Stimulated activated CD4-positive, alpha-beta T cell treated with anti-CD3 and anti-CD28 coated beads, Interleukin-12 subunit alpha, Interleukin-12 subunit beta, amount 100 ng/mL, for 48 hours (primary cell): Measurements from ENCODE around the gene PDE1A.
A peak's percentile ranks its signal among the peaks of the same experiment; 100 is the strongest.

Experiments
- DNase-seq, 3 donors: peaks; one replicate each; pipeline ENCODE4 v3.0.0-alpha.2; 2020; ENCODE audit warnings: low read depth in 2 of 3, low spot score in 1 of 3

The PDE1A gene

DNA sequence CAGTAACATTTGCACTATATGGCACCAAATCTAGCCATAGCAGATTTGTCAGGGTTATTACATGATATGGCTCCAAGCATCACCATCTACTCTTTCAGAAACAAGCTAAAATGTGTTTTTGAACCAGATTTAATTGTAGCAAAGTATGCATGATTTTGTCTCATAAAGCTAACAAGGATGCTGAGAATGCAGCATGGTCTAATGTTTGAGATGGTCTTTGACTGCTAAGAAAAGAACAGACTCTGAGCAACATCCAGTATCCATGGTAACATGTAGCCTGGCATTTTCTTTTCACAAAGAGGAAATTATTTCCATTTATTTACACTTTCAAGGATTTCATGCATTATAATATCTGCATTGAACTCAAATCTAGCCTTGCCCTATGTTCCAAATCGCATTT lies 206.5 kb downstream of the PDE1A start:
- no peak for DNase-seq

DNA sequence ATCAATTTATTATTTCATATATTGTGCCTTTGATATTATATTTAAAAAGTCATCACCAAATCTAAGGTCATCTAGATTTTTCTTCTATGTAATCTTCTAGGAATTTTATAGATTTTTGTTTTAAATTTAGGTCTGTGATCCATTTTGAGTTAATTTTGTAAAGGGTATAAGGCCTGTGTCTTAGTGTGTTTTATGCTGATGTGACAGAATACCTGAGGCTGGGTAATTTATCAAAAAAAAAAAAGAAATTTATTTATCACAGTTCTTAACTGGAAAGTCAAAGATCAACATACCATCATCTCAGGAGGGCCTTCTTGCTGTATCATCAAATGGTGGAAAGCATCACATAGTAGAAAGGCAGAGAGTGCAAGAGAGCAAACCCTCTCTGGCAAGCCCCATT lies 216.2 kb downstream of the PDE1A start:
- no peak for DNase-seq

DNA sequence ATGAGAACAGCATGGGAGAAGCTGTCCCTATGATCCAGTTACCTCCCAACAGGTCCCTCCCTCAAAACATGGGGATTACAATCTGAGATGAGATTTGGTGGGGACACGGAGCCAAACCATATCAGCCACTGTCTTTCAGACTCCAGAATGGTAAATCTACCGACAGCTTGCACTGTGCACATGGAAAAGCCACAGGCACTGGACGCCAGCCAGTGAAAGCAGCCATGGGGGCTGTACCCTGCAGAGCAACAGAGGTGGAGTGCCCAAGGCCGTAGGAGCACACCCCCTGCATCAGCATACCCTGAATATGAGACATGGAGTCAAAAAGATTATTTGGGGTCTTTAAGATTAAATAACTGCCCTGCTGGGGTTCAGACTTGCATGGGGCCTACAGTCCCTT lies 218.4 kb downstream of the PDE1A start:
- DNase-seq, result no peak

- no peak for DNase-seq
Observed at GRCh38 chr2:182207049-182207746, 219.6 kb downstream of the PDE1A start.

DNA sequence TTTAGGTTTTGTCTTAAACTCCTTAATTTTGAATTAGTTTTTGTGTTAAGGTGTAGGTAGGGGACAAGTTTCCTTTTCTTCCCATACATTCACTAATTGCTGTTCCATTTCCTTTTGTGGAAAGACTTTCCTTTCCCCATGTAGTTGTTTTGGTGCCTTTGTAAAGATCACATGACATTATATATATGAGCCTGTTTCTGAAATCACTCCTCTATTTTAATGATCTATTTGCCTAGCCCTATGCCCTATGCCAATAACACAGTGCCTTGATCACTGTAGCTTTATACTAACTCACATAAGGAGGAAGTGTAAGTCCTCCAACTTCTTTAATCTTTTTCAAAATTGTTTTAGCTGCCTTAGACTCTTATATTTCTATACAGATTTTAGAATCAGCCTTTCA lies 229.3 kb downstream of the PDE1A start:
- DNase-seq, result no peak

DNA sequence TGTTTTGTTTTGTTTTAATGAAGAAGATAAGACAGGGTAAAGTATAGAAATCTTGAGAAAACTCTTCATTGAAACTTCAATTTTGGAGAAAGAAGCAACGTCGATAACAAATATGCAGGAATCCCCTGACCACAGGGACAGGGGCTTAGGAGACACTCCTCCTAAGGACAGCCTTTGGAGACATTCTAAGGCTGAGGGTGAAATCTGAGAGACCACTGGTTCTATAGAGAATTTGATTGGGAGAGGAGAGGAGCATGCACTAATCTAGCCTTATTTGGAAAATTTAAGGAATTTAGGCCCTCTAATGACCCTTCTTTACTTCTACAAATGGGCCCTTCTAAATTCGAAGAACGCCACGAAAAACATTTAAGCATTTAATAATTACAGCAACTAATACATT lies 233.5 kb downstream of the PDE1A start:
- no peak for DNase-seq

GRCh38 chr2:182191061-182191460 lies 235.8 kb downstream of the PDE1A start:
- no peak for DNase-seq

DNA sequence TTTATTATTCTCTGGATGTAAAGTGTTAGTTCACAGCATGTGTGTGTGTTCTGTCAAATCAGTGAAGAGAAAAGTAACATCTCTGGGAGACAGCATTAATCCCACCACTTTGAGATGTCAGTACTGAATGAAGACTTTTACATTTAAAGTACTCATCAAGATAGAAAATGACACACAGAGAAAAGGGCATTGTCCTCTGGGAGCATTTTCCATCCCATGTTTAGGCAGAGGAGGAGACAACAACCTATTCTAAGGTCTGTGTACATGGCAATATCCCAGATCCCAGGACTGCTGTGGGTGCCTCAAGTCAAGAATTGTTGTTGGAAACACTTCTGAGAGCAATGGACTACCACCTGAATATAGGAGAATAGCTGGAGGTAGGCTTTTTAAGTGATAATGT lies 239.7 kb downstream of the PDE1A start:
- no peak for DNase-seq

GRCh38 chr2:182186132-182186735 lies 240.6 kb downstream of the PDE1A start:
- peak in 1 of 3 donors; percentile 29 for DNase-seq

DNA sequence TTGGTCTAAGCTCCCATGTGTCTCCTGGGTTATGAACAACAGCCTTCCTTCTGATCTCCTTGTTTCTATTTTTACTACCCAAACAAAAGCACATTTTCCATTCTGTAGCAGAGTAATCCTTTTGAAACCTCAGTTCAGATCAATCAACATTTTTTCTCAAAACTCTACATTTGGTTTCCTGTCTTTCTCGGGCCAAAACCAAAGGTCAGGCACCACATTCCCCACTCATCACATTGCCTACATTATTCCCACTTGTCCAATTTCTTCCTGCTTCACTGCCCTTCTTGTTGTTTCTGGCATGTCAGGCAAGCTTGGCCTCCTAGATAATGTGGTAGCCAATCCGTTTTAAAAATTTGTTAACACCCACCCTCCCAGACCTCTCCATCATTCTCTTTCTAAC lies 244.4 kb downstream of the PDE1A start:
- DNase-seq, result no peak

DNA sequence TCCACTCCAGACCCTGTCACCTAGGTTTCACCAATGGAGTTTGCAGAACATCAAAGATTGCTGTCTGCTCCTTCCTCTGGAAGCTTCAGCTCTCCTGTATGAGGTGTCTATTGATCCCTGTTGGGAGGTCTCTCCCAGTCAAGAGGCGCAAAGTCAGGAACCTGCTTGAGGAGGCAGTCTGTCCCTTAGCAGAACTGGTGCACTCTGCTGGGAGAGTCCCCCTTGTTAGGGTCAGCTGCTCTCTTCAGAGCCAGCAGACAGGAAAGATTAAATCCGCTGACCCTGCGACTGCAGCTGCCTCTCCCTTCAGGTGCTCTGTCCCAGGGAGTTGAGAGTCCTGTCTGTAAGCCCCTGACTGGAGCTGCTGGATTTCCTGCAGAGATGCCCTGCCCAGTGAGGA lies 245.5 kb downstream of the PDE1A start:
- DNase-seq, result no peak

DNA sequence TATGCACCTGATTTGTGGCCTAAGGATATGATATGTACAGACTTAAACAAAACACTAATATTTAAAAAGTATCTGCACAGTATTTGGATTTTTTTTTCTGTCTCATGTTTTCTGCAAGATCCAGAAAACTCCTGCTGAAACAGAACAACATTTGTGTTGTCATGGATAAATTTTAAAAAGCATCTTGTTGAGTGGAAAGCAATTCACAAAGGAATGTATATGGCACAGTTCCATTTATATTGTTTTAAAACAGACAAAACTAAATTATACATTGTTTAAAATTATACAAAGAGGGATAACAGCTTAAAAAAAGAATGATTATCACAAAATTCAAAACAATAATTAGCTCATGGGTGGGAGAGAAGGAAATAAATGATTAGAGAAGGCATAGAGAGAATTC lies 247.7 kb downstream of the PDE1A start:
- no peak for DNase-seq

DNA sequence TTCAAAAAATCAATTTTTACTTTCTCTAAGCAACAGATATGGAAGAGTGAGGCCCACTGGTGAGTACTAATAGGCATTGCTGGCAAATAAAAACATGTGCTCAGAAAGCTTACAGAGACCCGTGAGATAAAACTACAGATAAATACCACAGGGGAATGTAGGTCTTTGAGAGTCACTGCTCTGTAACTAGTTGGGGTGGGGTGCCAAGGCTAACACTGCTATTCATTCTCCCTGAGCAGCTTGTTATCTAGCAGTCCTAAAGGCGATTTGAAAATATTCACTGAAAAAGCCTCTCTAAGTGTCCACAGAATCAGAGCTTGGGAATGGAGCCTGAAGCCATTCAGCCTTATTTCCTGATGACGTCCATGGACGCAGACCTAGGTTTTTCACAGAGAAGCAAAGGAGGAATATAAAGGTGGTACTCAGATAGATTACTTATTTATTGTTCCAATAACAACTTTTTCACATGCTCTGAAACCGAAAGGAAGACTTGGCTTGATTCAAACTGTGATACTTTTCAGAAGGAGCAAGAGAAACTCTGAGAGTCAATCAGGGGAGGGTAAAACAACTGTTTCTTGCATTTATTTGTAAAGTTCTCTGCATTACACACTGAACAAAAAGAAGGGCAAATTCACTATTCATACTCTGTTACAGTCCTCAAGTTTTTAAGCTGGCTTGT lies 252.8 kb downstream of the PDE1A start:
- DNase-seq, result no peak

GRCh38 chr2:182170341-182170740 lies 256.5 kb downstream of the PDE1A start:
- no peak for DNase-seq

DNA sequence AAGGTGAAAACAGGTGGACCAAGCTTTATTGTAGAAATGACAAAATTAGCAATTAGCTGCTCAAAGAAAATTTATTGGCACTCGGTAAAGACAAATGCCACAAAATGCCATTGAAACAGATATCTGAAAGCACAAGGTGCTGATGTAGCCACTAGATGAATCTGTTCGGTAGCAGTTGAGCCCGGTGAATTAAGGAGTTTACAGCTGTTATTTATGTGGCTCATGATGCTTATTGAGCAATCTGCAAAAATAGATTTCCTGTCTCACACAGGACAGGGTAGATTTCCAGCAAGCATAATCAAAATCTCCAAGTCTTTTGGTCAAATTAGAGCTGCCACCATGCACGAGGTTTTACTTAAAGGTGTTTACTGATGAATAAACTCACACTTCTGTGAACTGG lies 259.0 kb downstream of the PDE1A start:
- DNase-seq, result no peak

GRCh38 chr2:182166841-182167240 lies 260.0 kb downstream of the PDE1A start:
- DNase-seq, result no peak

DNA sequence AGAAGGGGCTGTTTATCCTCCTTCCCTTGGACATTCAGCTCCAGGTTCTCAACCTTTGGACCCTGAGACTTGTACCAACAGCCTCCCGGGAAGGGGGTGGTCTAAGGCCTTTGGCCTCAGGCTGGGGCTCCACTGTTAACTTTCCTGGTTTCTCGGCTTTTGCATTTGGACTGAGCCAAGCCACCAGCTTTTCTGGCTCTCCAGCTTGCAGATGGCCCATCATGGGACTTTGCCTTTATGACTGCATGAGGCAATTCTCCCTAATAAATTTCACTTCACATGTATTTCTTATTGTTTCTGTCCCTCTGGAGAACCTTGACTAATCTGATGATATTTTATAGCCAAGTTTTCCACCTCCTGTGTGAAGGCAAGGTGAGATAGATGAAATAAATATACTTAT lies 260.4 kb downstream of the PDE1A start:
- DNase-seq, result no peak

- DNase-seq, result no peak
Observed at GRCh38 chr2:182165202-182165601, 261.6 kb downstream of the PDE1A start.

DNA sequence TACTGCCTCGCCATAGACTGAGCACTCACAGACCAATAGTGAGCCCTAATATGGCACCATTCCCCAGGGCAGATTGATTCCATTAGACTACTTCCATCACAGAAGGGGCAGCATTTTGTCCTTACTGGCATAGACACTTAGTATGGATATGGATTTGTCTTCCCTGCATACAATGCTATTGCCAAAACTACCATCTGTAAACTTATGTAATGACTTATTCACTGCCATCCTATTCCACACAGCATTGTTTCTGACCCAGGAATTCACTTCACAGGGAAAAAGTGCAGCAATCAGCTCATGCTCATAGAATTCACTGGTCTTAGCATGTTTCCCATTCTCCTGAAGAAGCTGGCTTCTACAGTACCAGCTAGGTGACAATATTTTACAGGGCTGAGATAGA lies 262.1 kb downstream of the PDE1A start:
- no peak for DNase-seq

DNA sequence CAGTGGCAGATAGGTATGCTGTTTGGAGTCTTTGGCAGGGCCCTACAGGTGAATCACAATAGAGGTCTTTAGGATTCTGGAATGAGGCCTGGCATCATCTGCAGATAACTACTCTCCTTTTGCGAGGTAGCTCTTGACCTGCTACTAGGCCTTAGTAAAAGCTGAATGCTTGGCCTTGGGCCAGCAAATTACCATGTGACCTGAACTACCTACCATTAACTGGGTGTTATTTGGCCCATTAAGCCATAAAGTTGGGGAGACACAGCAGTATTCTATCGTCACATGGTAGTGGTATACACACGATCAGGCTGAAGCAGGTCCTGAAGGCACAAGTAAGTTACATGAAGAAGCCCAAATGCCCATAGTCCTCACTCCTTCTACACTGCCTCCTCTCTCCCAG lies 263.0 kb downstream of the PDE1A start:
- no peak for DNase-seq

GRCh38 chr2:182148344-182148743 lies 278.5 kb downstream of the PDE1A start:
- DNase-seq, result no peak

GRCh38 chr2:182144776-182145165 lies 282.1 kb downstream of the PDE1A start:
- no peak for DNase-seq
